Mucosa of stomach (tissue), 1 donor: Measurements from ENCODE around the gene YES1.
"Not testable (repeated sequence)": the region's sequence is repeated elsewhere in the genome, so short reads cannot be mapped to it uniquely, and the experiment has no call there.

ENCODE experiments used
- H3K27me3 ChIP-seq: one replicate; pipeline ENCODE4 v1.7.0; 2013; ENCODE audit warnings: mild to moderate bottlenecking, low read length; ENCODE audit not compliant: control insufficient read depth, insufficient read depth
- H3K36me3 ChIP-seq: one replicate; pipeline ENCODE4 v1.7.0; 2013; ENCODE audit warnings: low read length; ENCODE audit not compliant: control insufficient read depth, insufficient read depth
- H3K4me1 ChIP-seq: one replicate; pipeline ENCODE4 v1.7.0; 2013; ENCODE audit warnings: mild to moderate bottlenecking, low read length; ENCODE audit not compliant: control insufficient read depth, insufficient read depth
- H3K4me3 ChIP-seq: one replicate; pipeline ENCODE4 v1.7.0; 2013; ENCODE audit warnings: low read length
- H3K9ac ChIP-seq: one replicate; pipeline ENCODE4 v1.7.0; 2013; ENCODE audit warnings: mild to moderate bottlenecking, low read length, moderate library complexity
- H3K9me3 ChIP-seq: one replicate; pipeline ENCODE4 v1.7.0; 2013; ENCODE audit warnings: mild to moderate bottlenecking, low read length, moderate library complexity; ENCODE audit not compliant: control insufficient read depth
- donor health status: Pancreatic carcinoma.

Gene YES1

DNA sequence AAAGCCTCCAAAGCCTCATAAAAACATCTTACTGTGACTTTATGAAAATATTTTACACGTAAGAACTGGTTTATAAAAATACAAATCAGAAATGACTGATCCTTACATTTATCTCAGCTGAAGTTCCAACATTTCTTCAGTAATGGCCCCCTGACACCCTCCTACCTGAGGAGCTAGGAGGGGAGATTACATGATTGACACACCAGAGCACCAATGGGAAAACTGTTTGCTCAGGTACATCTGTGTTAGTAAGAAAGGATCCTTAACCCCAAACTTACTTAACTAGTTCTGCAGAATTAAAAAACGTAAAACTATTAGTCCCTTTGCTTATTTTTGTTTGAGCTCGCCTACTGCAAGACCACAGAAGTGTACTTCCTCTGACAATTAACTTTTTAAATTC lies 126.6 kb downstream of the YES1 start:
- peaks cover 12% of the 10 kb centered on the region for H3K4me1 ChIP-seq
- no peaks in the 10 kb centered on the region for H3K9me3 ChIP-seq
- peaks cover 8% of the 10 kb centered on the region for H3K36me3 ChIP-seq
- H3K4me3 ChIP-seq, result no peak overlapping the region
- H3K27me3 ChIP-seq, result no peaks in the 10 kb centered on the region
- H3K9ac ChIP-seq, result no peak overlapping the region

DNA sequence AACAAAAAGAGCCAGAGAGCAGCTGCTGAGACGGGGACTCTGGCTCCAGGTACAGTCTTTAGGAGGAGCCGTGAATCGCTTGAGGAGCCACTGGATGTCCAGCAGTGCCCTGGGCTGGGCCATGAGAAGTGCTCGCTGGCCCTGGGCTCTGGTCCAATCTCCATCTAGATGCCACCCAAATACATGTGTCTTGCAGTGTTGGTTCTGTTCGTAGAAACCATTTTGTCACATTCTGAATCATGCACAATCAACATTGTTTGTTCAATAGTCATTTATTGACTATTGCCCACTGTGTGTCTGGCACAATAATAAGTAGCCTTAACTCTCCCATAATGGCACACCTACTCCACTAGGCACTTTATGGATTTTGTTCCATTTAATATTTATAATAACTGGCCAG lies 128.5 kb downstream of the YES1 start:
- Histone ChIP-seq H3K27me3 (no peaks in the 10 kb centered on the region), H3K9me3 (no peaks in the 10 kb centered on the region), H3K9ac (no peak overlapping the region), H3K36me3 (peaks cover 8% of the 10 kb centered on the region), H3K4me3 (no peak overlapping the region), H3K4me1 (peaks cover 12% of the 10 kb centered on the region)

DNA sequence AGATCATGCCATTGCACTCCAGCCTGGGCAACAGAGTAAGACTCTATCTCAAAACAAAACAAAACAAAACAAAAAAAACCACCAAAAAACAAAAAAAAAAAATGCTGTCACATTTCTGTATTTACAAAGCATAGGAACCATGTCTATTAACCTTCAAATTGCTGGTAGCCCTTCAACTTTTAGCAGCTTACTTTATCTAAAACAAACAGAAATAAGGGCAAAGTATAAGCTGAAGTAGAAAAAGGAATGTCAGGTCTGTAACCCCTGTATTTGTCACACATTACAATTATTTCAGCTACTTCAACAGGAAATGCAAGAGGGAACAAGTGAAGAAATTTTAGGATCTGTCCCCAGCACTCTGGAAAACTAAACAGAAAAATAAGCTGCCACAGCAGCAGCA lies 129.2 kb downstream of the YES1 start:
- Histone ChIP-seq H3K9ac (no peak overlapping the region), H3K9me3 (no peaks in the 10 kb centered on the region), H3K4me3 (no peak overlapping the region), H3K36me3 (peaks cover 8% of the 10 kb centered on the region), H3K27me3 (no peaks in the 10 kb centered on the region), H3K4me1 (peaks cover 12% of the 10 kb centered on the region)

DNA sequence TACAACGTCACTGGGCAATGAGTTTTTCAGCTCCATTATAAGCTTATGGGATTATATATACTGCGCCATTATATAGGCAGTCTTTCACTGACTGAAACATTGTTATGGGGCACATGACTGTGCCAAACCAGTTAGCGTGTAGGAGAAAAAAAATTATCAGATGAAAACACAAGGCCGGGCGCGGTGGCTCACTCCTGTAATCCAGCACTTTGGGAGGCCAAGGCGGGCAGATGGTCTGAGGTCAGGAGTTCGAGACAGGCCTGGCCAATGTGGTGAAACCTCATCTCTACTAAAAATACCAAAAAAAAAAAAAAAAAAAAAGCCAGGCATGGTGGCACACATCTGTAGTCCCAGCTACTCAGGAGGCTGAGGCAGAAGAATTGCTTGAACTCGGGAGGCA lies 129.6 kb downstream of the YES1 start:
- H3K9ac ChIP-seq, H3K4me3 ChIP-seq, H3K9me3 ChIP-seq, H3K27me3 ChIP-seq, H3K36me3 ChIP-seq: not testable (repeated sequence)
- H3K4me1 ChIP-seq, result peaks cover 12% of the 10 kb centered on the region

DNA sequence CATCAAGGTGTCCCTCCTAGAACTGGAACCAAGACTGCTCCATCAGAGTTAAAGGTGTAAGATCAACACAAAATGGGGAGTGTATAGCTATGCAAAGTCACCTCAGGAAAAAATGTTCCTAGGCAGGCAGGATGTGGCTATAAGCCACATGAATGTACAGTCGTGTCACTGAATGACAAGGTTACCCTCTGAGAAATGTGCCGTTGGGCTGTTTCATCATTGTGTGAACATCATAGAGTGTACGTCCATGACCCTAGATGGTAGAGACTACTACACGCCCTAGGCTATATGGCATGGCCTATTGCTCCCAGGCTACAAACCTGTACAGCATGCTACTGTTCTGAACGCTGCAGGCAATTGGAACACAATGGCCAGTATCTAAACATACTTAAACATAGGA lies 130.1 kb downstream of the YES1 start:
- Histone ChIP-seq H3K4me3 (no peak overlapping the region), H3K4me1 (peaks cover 12% of the 10 kb centered on the region), H3K36me3 (peaks cover 8% of the 10 kb centered on the region), H3K9ac (no peak overlapping the region), H3K9me3 (no peaks in the 10 kb centered on the region), H3K27me3 (no peaks in the 10 kb centered on the region)

DNA sequence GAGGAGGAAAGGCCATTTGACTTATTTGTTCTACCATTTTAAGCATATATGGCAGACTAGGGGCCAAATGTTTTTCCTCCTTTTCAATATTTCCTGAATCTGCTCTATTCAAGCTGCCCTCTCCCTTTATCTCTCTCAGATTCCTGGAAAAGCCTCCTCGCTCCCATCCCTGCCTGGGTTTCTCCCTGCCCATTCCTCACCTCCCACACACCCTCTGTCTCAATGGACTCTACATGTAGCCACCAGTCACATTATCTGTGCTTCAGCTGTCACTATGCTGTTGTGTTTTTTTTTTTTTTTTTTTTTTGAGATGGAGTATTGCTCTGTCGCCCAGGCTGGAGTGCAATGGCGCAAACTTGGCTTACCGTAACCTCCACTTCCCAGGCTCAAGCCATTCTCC lies 131.7 kb downstream of the YES1 start:
- H3K9me3 ChIP-seq, result no peaks in the 10 kb centered on the region
- peaks cover 8% of the 10 kb centered on the region for H3K36me3 ChIP-seq
- H3K4me3 ChIP-seq, result no peak overlapping the region
- H3K27me3 ChIP-seq, result no peaks in the 10 kb centered on the region
- H3K9ac ChIP-seq, result no peak overlapping the region
- H3K4me1 ChIP-seq, result peaks cover 12% of the 10 kb centered on the region

DNA sequence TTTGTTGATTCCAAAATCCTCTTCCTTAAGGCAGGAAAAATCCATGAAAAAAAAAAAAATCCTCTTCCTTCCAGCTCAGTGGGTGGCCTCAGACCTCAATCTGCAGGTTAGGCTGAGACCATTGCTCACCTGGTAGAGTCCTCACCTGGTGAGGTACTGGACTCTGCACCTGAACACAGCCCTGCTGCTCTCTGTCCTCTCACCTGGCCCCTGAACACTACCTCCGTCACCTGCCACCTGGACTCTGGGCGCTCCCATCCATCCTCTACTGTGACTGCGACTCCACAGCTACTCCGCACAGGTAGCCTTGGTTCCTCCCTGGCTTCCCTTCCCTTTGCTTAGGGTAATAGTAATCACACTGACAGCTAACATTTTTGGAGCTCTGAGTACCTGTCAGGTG lies 132.5 kb downstream of the YES1 start:
- Histone ChIP-seq H3K9me3 (no peaks in the 10 kb centered on the region), H3K4me3 (no peak overlapping the region), H3K36me3 (peaks cover 8% of the 10 kb centered on the region), H3K9ac (no peak overlapping the region), H3K4me1 (peaks cover 12% of the 10 kb centered on the region), H3K27me3 (no peaks in the 10 kb centered on the region)

DNA sequence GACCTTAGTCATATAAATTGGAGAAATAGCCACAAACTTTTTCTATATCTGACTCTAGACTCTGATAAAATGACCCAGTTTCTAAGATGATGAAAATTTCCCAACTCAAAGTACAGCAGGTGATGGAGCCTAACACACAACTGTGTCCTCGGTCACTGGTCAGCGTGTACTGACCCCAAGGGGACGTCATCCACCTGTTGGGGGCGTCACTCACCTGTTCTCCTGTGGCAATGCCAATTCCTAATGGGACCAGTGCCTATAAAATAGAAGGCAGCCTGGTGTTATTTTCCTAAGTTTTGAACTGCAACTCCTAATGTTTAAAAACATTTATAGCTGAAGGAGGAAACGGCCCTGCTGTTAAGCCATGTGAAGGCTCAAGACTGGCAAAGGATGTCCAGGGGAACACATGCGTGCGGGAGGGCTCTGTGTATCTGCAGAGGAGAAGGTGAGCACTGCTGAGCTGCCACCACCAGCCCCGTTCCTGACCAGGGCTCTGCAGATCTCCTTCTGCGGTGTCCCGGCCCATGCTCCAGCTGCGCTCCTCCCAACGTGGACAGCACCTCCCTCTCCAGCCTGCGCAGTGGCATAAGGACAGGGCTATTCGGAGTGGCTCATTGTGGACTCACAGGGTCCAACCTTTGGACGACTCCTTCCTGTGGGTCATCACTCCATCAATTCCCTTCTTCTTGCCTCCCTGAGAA lies 133.4 kb downstream of the YES1 start:
- no peak overlapping the region for H3K4me3 ChIP-seq
- no peaks in the 10 kb centered on the region for H3K27me3 ChIP-seq
- no peaks in the 10 kb centered on the region for H3K9me3 ChIP-seq
- peaks cover 8% of the 10 kb centered on the region for H3K36me3 ChIP-seq
- no peak overlapping the region for H3K9ac ChIP-seq
- peaks cover 7% of the 10 kb centered on the region for H3K4me1 ChIP-seq

DNA sequence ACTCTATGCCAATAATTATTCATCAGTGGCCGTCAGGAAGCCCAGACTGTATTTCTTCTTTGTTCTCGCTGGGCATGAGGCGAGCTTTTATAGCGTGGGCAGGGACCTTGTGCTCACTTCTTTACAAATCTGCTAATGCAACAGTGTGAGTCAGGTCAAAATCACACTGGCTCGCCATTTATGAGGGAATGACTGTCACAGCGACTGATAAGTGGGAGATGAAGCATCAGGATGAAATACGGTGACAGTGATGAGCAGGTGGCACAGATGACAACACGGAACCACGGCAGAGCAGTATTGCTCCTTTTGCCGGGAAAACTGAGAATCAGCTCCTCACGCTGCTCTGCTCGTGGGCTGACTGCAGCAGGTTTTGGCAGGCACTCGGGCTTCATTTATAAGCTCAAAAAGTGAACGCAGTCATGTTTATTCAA lies 134.1 kb downstream of the YES1 start:
- Histone ChIP-seq H3K9me3 (no peaks in the 10 kb centered on the region), H3K36me3 (peaks cover 8% of the 10 kb centered on the region), H3K27me3 (no peaks in the 10 kb centered on the region), H3K4me1 (peaks cover under 1% of the 10 kb centered on the region), H3K9ac (no peak overlapping the region), H3K4me3 (no peak overlapping the region)

DNA sequence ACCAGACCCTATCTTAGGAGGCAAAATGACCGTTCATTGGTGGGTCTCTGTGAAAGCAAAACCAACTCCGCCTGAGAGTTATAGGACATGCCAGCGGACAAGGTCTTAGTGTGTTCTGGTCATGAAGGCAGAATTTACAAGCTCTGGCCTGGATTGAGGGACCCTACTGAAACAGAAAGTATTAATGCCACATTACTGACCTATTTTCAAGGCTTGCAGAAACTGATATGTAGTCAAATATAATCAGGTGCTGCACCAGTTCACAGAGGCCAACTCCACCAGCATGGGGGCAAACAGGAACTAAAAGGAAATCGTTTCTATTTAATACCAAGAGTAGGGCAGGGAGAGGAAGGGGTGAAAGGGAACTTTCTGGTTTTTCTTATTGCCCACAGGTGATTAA lies 134.9 kb downstream of the YES1 start:
- no peak overlapping the region for H3K4me3 ChIP-seq

DNA sequence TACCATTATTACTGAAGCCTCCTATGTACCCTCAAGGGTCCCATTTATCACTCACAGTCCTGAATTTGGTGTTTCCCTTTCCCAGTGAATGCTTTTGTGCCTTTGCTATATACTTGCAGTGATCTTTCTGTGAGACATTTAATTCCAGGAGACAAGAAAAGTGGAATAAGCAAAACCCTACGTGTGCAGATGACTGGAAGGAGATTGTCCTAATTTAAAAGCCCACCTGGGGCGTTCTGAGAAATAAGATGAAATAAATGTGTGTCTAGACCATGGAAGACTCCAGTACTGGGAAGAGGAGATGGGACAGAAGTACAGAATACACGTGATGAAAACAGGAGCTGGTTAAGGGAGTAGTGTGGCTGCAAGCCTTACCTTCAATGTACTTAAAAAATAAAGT lies 135.3 kb downstream of the YES1 start:
- Histone ChIP-seq H3K27me3 (no peaks in the 10 kb centered on the region), H3K9me3 (no peaks in the 10 kb centered on the region), H3K4me3 (no peak overlapping the region), H3K4me1 (no peaks in the 10 kb centered on the region), H3K36me3 (peaks cover 3% of the 10 kb centered on the region), H3K9ac (no peak overlapping the region)

More for the DNA sequence above, 134.9 kb downstream of the YES1 start:
- H3K27me3 ChIP-seq, result no peaks in the 10 kb centered on the region
- no peaks in the 10 kb centered on the region for H3K4me1 ChIP-seq
- peaks cover 7% of the 10 kb centered on the region for H3K36me3 ChIP-seq
- no peak overlapping the region for H3K9ac ChIP-seq
- no peaks in the 10 kb centered on the region for H3K9me3 ChIP-seq

DNA sequence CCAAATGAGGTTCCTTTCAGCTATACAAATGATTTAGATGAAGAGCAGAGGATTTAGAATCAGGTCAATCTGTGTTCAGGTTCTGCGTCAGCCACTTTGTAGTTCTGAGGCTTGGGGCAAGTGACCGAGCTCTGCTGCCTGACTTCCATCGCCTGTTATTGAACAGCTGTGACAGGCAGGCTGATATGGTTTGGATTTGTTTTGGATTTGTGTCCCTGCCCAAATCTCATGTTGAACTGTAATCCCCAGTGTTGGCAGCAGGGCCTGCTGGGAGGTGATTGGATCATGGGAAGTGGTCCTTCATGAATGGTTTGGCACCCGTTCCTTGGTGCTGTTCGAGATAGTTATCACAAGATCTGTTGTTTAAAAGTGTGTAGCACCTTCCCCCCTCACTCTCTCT lies 136.0 kb downstream of the YES1 start:
- Histone ChIP-seq H3K9me3 (no peaks in the 10 kb centered on the region), H3K36me3 (no peaks in the 10 kb centered on the region), H3K27me3 (no peaks in the 10 kb centered on the region), H3K4me1 (no peaks in the 10 kb centered on the region), H3K4me3 (no peak overlapping the region), H3K9ac (no peak overlapping the region)

DNA sequence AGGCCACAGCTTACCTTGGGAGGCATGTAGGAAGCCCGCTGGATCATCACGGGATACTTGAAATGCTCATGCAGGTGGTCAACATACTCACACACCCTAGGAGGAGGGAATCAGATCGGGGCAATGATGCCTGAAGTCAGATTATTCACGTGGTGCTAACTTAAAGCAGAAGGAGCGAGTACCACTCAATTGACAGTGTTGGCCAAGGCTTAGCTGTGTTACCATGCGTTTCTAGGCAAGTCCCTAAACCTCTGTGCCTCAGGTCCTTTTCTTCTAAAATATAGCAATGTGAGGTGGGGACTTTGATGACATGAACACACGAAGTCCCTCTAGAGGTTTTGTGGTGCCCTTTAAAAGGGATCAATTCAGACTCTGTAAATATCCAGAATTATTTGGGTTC lies 136.7 kb downstream of the YES1 start:
- H3K9ac ChIP-seq, result no peak overlapping the region
- no peaks in the 10 kb centered on the region for H3K9me3 ChIP-seq
- H3K4me1 ChIP-seq, result no peaks in the 10 kb centered on the region
- H3K27me3 ChIP-seq, result no peaks in the 10 kb centered on the region
- no peak overlapping the region for H3K4me3 ChIP-seq
- no peaks in the 10 kb centered on the region for H3K36me3 ChIP-seq
